ENCODE data around the gene SEC24A. TPM values are rescaled to one million over a fixed set of nuclear protein-coding genes. Genes with fewer than 3 reads are reported as not detected.

The SEC24A gene
- polyA plus RNA-seq, 1 donor from 2014 or later, result 24.7 TPM

DNA sequence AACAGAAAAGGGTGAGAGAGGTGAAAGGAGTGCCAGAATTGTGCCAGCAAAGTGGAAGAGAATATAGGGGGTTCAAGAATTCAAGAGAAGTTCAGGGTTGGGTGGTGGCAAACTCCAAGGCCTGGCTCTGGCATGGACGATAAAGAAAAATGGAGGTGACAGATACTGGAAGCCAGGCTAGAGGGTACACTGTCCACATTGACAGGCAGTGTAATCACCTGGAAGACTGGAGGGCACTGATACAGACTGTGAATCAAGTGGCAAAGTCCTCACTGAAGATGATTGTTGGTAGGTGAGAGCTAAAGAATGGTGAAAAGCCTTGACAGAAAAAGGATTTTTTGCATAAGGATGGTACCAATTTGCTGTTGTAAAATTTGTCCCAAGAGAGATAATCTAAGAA lies 23.0 kb upstream of the SEC24A start:
- Histone ChIP-seq H3K9ac (ENCODE audit: low read length) (no peak overlapping the region), H4K20me1 (ENCODE audit: insufficient read depth) (no peaks in the 10 kb centered on the region), H3K4me2 (ENCODE audit: low read length) (no peak overlapping the region), H3K9me2 (ENCODE audit: insufficient read depth, low read length) (no peaks in the 10 kb centered on the region), H3K27me3 (ENCODE audit: insufficient read depth, low read depth, low read length) (no peaks in the 10 kb centered on the region), H3K27ac (ENCODE audit: low read length) (no peak overlapping the region), H3K79me2 (replicated peaks; ENCODE audit: insufficient read depth, low read length) (peaks cover 5% of the 10 kb centered on the region), H3K4me3 (ENCODE audit: low read length) (no peak overlapping the region), H3K9me3 (ENCODE audit: low read length) (no peaks in the 10 kb centered on the region), H3K36me3 (ENCODE audit: insufficient read depth, low read length) (peaks cover 5% of the 10 kb centered on the region), H3F3A (ENCODE audit: insufficient read depth, low read length, poor library complexity, severe bottlenecking) (no peaks in the 10 kb centered on the region), H2AFZ (ENCODE audit: low read depth, low read length) (no peak overlapping the region)
- TF ChIP-seq EP300 (conservative IDR thresholded peaks at IDR 0.05; ENCODE audit: poor library complexity, severe bottlenecking), result no peak
- TF ChIP-seq EZH2 (IDR thresholded peaks at IDR 0.05; ENCODE audit: borderline replicate concordance, insufficient read depth, low read length, poor library complexity, severe bottlenecking), result no peak
- TF ChIP-seq RAD21 (conservative IDR thresholded peaks at IDR 0.05), result no peak

DNA sequence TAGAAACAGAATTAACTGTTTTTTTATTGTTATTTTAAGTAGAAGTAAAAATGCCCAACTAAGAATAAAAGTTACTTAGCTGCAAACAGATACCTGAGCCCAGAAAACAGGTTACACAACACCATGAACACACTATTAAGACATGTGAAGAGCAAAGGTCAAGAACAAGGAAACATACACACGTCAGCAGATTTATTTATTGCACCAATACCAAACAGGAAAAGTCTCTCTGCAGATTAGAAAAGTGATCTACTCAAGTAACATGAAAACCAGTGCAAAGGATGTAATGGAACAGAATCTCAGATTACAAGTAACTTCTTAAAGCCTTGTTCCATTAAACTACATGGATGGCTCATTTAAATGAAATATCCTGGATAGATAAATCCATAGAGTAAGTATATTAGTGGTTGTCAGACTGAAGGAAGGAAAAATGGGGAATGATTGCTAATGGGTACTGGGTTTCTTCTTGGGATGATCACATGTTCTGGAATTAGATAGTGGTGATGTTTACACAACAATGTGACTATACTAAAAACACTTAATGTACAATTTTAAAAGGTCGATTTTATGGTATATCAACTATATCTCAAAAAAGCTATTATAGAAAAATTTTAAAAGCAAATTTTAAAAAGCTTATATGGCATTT lies 22.1 kb upstream of the SEC24A start:
- no peaks in the 10 kb centered on the region for H3K9me2 ChIP-seq (ENCODE audit: insufficient read depth, low read length)
- H3K4me3 ChIP-seq (ENCODE audit: low read length), result no peak overlapping the region
- no peak overlapping the region for H3K27ac ChIP-seq (ENCODE audit: low read length)
- no peaks in the 10 kb centered on the region for H4K20me1 ChIP-seq (ENCODE audit: insufficient read depth)
- H3K9me3 ChIP-seq (ENCODE audit: low read length), result no peaks in the 10 kb centered on the region
- TF ChIP-seq TAF1 (IDR thresholded peaks at IDR 0.05; ENCODE audit: low read depth) (no peak), RAD21 (conservative IDR thresholded peaks at IDR 0.05) (no peak), MXI1 (conservative IDR thresholded peaks at IDR 0.05; ENCODE audit: poor library complexity, severe bottlenecking) (no peak), EZH2 (IDR thresholded peaks at IDR 0.05; ENCODE audit: borderline replicate concordance, insufficient read depth, low read length, poor library complexity, severe bottlenecking) (no peak), SMC3 (conservative IDR thresholded peaks at IDR 0.05; ENCODE audit: poor library complexity) (no peak), EP300 (conservative IDR thresholded peaks at IDR 0.05; ENCODE audit: poor library complexity, severe bottlenecking) (no peak)
- TF ChIP-seq, protein P1, sequence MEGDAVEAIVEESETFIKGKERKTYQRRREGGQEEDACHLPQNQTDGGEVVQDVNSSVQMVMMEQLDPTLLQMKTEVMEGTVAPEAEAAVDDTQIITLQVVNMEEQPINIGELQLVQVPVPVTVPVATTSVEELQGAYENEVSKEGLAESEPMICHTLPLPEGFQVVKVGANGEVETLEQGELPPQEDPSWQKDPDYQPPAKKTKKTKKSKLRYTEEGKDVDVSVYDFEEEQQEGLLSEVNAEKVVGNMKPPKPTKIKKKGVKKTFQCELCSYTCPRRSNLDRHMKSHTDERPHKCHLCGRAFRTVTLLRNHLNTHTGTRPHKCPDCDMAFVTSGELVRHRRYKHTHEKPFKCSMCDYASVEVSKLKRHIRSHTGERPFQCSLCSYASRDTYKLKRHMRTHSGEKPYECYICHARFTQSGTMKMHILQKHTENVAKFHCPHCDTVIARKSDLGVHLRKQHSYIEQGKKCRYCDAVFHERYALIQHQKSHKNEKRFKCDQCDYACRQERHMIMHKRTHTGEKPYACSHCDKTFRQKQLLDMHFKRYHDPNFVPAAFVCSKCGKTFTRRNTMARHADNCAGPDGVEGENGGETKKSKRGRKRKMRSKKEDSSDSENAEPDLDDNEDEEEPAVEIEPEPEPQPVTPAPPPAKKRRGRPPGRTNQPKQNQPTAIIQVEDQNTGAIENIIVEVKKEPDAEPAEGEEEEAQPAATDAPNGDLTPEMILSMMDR (IDR thresholded peaks at IDR 0.05; ENCODE audit: poor library complexity, severe bottlenecking), result no peak
- no peaks in the 10 kb centered on the region for H3K27me3 ChIP-seq (ENCODE audit: insufficient read depth, low read depth, low read length)
- no peak overlapping the region for H3K9ac ChIP-seq (ENCODE audit: low read length)
- no peak overlapping the region for H2AFZ ChIP-seq (ENCODE audit: low read depth, low read length)
- H3F3A ChIP-seq (ENCODE audit: insufficient read depth, low read length, poor library complexity, severe bottlenecking), result no peaks in the 10 kb centered on the region
- peaks cover 5% of the 10 kb centered on the region for H3K79me2 ChIP-seq (replicated peaks; ENCODE audit: insufficient read depth, low read length)
- no peak overlapping the region for H3K4me2 ChIP-seq (ENCODE audit: low read length)
- H3K36me3 ChIP-seq (ENCODE audit: insufficient read depth, low read length), result peaks cover 5% of the 10 kb centered on the region

DNA sequence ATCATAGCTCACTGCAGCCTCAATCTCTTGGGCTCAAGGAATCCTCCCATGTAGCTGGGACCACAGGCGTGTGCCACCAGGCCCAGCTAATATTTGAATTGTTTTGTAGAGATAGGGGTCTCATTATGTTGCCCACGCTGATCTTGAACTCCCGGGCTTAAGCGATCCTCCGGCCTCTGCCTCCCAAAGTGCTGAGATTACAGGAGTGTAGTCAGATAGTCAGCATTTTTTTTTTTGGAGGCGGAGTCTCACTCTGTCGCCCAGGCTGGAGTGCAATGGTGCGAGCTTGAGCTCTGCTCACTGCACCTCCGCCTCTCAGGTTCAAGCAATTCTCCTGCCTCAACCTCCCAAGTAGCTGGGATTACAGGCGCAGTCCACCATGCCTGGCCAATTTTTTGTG lies 14.4 kb upstream of the SEC24A start:
- Histone ChIP-seq H3K27me3 (ENCODE audit: insufficient read depth, low read depth, low read length) (no peaks in the 10 kb centered on the region), H2AFZ (ENCODE audit: low read depth, low read length) (no peak overlapping the region)

More for the DNA sequence above, 14.4 kb upstream of the SEC24A start:
- no peak overlapping the region for H3K9ac ChIP-seq (ENCODE audit: low read length)
- H3K4me3 ChIP-seq (ENCODE audit: low read length), result no peak overlapping the region
- no peaks in the 10 kb centered on the region for H3F3A ChIP-seq (ENCODE audit: insufficient read depth, low read length, poor library complexity, severe bottlenecking)
- no peaks in the 10 kb centered on the region for H3K9me3 ChIP-seq (ENCODE audit: low read length)
- TF ChIP-seq, protein P1 (IDR thresholded peaks at IDR 0.05; ENCODE audit: poor library complexity, severe bottlenecking), result no peak
- TF ChIP-seq MXI1 (conservative IDR thresholded peaks at IDR 0.05; ENCODE audit: poor library complexity, severe bottlenecking), result no peak
- no peak for TF ChIP-seq RAD21 (conservative IDR thresholded peaks at IDR 0.05)
- TF ChIP-seq, protein P2, sequence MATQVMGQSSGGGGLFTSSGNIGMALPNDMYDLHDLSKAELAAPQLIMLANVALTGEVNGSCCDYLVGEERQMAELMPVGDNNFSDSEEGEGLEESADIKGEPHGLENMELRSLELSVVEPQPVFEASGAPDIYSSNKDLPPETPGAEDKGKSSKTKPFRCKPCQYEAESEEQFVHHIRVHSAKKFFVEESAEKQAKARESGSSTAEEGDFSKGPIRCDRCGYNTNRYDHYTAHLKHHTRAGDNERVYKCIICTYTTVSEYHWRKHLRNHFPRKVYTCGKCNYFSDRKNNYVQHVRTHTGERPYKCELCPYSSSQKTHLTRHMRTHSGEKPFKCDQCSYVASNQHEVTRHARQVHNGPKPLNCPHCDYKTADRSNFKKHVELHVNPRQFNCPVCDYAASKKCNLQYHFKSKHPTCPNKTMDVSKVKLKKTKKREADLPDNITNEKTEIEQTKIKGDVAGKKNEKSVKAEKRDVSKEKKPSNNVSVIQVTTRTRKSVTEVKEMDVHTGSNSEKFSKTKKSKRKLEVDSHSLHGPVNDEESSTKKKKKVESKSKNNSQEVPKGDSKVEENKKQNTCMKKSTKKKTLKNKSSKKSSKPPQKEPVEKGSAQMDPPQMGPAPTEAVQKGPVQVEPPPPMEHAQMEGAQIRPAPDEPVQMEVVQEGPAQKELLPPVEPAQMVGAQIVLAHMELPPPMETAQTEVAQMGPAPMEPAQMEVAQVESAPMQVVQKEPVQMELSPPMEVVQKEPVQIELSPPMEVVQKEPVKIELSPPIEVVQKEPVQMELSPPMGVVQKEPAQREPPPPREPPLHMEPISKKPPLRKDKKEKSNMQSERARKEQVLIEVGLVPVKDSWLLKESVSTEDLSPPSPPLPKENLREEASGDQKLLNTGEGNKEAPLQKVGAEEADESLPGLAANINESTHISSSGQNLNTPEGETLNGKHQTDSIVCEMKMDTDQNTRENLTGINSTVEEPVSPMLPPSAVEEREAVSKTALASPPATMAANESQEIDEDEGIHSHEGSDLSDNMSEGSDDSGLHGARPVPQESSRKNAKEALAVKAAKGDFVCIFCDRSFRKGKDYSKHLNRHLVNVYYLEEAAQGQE (IDR thresholded peaks at IDR 0.05; ENCODE audit: borderline replicate concordance), result no peak
- TF ChIP-seq TAF1 (IDR thresholded peaks at IDR 0.05; ENCODE audit: low read depth), result no peak
- TF ChIP-seq EP300 (conservative IDR thresholded peaks at IDR 0.05; ENCODE audit: poor library complexity, severe bottlenecking), result no peak
- no peak for TF ChIP-seq POLR2AphosphoS5 (IDR thresholded peaks at IDR 0.05)
- TF ChIP-seq SMC3 (conservative IDR thresholded peaks at IDR 0.05; ENCODE audit: poor library complexity), result no peak
- TF ChIP-seq EZH2 (IDR thresholded peaks at IDR 0.05; ENCODE audit: borderline replicate concordance, insufficient read depth, low read length, poor library complexity, severe bottlenecking), result no peak
- no peaks in the 10 kb centered on the region for H3K79me2 ChIP-seq (replicated peaks; ENCODE audit: insufficient read depth, low read length)
- no peak overlapping the region for H3K27ac ChIP-seq (ENCODE audit: low read length)
- H4K20me1 ChIP-seq (ENCODE audit: insufficient read depth), result no peaks in the 10 kb centered on the region
- H3K36me3 ChIP-seq (ENCODE audit: insufficient read depth, low read length), result no peaks in the 10 kb centered on the region
- no peak overlapping the region for H3K4me2 ChIP-seq (ENCODE audit: low read length)
- H3K9me2 ChIP-seq (ENCODE audit: insufficient read depth, low read length), result no peaks in the 10 kb centered on the region
